ENCODE measurements around the gene THADA. TPM values are rescaled to one million over a fixed set of nuclear protein-coding genes. Genes with fewer than 3 reads are reported as not detected.
A peak's percentile ranks its signal among the peaks of the same experiment; 100 is the strongest.

The THADA gene
- total RNA-seq, 4 donors from 2014 or later: 35.7 to 49.2 (median 47.4) TPM

- WGBS, 2 donors: 92 to 93% methylated on average over 2 of the region's 2 CpGs
- no peak for DNase-seq (ENCODE audit: low spot score in 2 of 2)
- Histone ChIP-seq H3K4me3 (no peak overlapping the region), H3K36me3 (no peaks in the 10 kb centered on the region), H3K9me3 (no peaks in the 10 kb centered on the region), H3K4me1 (peaks cover 0 to 74% (median 19%) of the 10 kb centered on the region in 4 donors), H3K27me3 (no peaks in the 10 kb centered on the region), H3K27ac (no peak overlapping the region)
- TF ChIP-seq EP300 (IDR thresholded peaks at IDR 0.05): no peak
- no peak for TF ChIP-seq POLR2A (IDR thresholded peaks at IDR 0.05)
These were observed 181.8 kb downstream of the THADA start for GRCh38 chr2:43414033-43414432.

GRCh38 chr2:43412114-43412753 is 183.6 kb downstream of the THADA start:
- H3K27me3 ChIP-seq: no peaks in the 10 kb centered on the region
- no peak for DNase-seq (ENCODE audit: low spot score in 2 of 2)
- peaks cover 0 to 77% (median 25%) of the 10 kb centered on the region in 4 donors for H3K4me1 ChIP-seq
- TF ChIP-seq, protein P1, sequence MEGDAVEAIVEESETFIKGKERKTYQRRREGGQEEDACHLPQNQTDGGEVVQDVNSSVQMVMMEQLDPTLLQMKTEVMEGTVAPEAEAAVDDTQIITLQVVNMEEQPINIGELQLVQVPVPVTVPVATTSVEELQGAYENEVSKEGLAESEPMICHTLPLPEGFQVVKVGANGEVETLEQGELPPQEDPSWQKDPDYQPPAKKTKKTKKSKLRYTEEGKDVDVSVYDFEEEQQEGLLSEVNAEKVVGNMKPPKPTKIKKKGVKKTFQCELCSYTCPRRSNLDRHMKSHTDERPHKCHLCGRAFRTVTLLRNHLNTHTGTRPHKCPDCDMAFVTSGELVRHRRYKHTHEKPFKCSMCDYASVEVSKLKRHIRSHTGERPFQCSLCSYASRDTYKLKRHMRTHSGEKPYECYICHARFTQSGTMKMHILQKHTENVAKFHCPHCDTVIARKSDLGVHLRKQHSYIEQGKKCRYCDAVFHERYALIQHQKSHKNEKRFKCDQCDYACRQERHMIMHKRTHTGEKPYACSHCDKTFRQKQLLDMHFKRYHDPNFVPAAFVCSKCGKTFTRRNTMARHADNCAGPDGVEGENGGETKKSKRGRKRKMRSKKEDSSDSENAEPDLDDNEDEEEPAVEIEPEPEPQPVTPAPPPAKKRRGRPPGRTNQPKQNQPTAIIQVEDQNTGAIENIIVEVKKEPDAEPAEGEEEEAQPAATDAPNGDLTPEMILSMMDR (IDR thresholded peaks at IDR 0.05): no peak
- no peak for TF ChIP-seq POLR2A (IDR thresholded peaks at IDR 0.05)
- no peak for TF ChIP-seq EP300 (IDR thresholded peaks at IDR 0.05)
- 7 to 15% methylated on average over 3 of the region's 3 CpGs for WGBS, 2 donors
- no peaks in the 10 kb centered on the region for H3K9me3 ChIP-seq
- no peaks in the 10 kb centered on the region for H3K36me3 ChIP-seq
- H3K27ac ChIP-seq: no peak overlapping the region
- no peak overlapping the region for H3K4me3 ChIP-seq

DNA sequence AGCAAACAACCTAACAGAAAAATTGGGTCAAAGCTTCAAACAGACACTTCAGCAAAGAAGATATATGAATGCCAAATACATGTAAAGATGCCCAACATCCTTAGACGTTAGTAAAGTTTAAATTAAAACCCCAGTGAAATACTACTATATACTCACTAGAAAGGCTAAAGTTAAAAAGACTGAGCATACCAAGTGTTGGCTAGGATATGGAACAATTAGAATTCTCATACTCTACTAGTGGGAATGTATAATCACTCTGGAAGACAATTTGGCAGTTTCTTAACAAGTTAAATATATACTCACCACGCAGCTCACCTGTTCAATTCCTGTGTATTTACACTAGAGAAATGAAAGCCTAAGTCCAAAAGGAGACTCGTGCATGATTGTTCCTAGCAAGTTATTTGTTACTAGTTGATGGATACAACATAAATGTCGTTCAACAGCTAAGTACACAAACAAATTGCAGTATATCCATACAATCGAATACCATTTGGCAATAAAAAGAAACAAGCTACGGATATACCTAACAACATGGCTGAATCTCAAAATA is 185.7 kb downstream of the THADA start:
- H3K36me3 ChIP-seq: no peaks in the 10 kb centered on the region
- H3K27me3 ChIP-seq: no peaks in the 10 kb centered on the region
- H3K9me3 ChIP-seq: no peaks in the 10 kb centered on the region
- H3K27ac ChIP-seq: no peak overlapping the region
- peaks cover 0 to 74% (median 18%) of the 10 kb centered on the region in 4 donors for H3K4me1 ChIP-seq
- TF ChIP-seq EP300 (IDR thresholded peaks at IDR 0.05) (no peak), POLR2A (IDR thresholded peaks at IDR 0.05) (no peak)
- TF ChIP-seq, protein P1 (IDR thresholded peaks at IDR 0.05): no peak
- 96% methylated on average over 6 of the region's 6 CpGs for WGBS, 2 donors
- no peak for DNase-seq (ENCODE audit: low spot score in 2 of 2)
- no peak overlapping the region for H3K4me3 ChIP-seq

DNA sequence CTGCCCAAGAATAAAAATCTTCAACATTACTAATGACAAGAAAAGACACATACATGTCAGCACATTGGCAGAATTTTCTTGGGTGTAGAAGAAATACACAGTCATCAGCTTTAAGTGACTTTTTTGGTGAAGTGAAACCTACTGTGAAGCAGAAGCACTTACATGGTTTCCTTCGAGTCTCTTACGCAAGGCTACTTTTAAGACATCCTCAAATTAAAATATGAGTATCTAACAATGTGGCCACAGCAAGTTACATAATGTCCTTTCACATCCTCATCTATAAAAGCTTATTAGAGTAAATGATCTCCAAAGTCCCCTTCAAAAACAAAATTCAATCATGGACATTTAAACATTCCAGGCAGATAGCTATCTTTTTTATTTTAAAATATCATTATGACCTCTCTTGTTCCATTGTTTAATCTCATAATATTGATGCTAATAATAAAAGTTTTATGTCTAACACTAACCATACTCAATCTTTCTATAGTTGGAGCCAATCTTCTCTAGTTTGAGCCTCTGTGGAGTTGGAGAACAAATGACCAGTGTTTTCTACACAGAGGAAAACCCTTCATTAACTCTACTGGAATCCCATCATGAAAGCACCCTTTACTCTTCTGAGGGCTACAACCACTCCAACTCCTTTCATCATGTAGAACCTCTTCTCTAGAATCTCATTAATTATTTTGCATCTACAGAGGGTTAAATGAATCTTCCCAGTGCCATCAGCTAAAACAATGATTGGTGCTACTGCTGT is 187.3 kb downstream of the THADA start:
- peaks cover 0 to 59% (median 13%) of the 10 kb centered on the region in 4 donors for H3K4me1 ChIP-seq
- no peak for DNase-seq (ENCODE audit: low spot score in 2 of 2)
- H3K36me3 ChIP-seq: no peaks in the 10 kb centered on the region
- H3K9me3 ChIP-seq: no peaks in the 10 kb centered on the region
- H3K27ac ChIP-seq: no peak overlapping the region
- TF ChIP-seq POLR2A (IDR thresholded peaks at IDR 0.05) (no peak), EP300 (IDR thresholded peaks at IDR 0.05) (peak in 1 of 2 donors; percentile 74)
- WGBS, 2 donors: 51 to 54% methylated on average over 2 of the region's 2 CpGs
- H3K4me3 ChIP-seq: no peak overlapping the region
- no peaks in the 10 kb centered on the region for H3K27me3 ChIP-seq

GRCh38 chr2:43407935-43408334 is 187.9 kb downstream of the THADA start:
- WGBS, 2 donors: 71 to 80% methylated on average over 2 of the region's 2 CpGs

More at GRCh38 chr2:43407935-43408334, 187.9 kb downstream of the THADA start:
- DNase-seq (ENCODE audit: low spot score in 2 of 2): no peak
- Histone ChIP-seq H3K9me3 (no peaks in the 10 kb centered on the region), H3K4me3 (no peak overlapping the region), H3K27ac (no peak overlapping the region), H3K4me1 (peaks cover 0 to 55% (median 12%) of the 10 kb centered on the region in 4 donors), H3K27me3 (no peaks in the 10 kb centered on the region), H3K36me3 (no peaks in the 10 kb centered on the region)
- TF ChIP-seq, protein P1 (IDR thresholded peaks at IDR 0.05): no peak
- TF ChIP-seq EP300 (IDR thresholded peaks at IDR 0.05) (no peak), POLR2A (IDR thresholded peaks at IDR 0.05) (no peak)
